ENCODE results near the gene MYADM. TPM values are rescaled to one million over a fixed set of nuclear protein-coding genes. Genes with fewer than 3 reads are reported as not detected.

The MYADM gene
- total and polyA plus RNA-seq, 2 of the 13 experiments (the other 11 are each of a cell fraction or from before 2014, with no cell fraction given): 19.9 to 38.1 TPM

GRCh38 chr19:53865918-53866864 is 1.5 kb upstream of the MYADM start (continued):
- TF ChIP-seq ZNF333 (CRISPR knock-in tag; IDR thresholded peaks at IDR 0.05; ENCODE audit: borderline replicate concordance) (peak; percentile 71; the same call in 1 of the 2 replicates), ZNF234 (CRISPR knock-in tag; conservative IDR thresholded peaks at IDR 0.05) (no peak), CBX5 (CRISPR knock-in tag; IDR thresholded peaks at IDR 0.05; ENCODE audit: borderline replicate concordance) (peak; percentile 12; the same call in 1 of the 2 replicates), ZIK1 (CRISPR knock-in tag; IDR thresholded peaks at IDR 0.05; ENCODE audit: borderline replicate concordance, low read depth) (no peak), ZBTB42 (CRISPR knock-in tag; IDR thresholded peaks at IDR 0.05) (no peak; the same call in none of the 2 replicates), PHF5A (CRISPR knock-in tag; IDR thresholded peaks at IDR 0.05; ENCODE audit: low read depth, unreplicated experiment) (no peak), DNMT3B (CRISPR knock-in tag; conservative IDR thresholded peaks at IDR 0.05) (no peak), KAT8 (CRISPR knock-in tag; IDR thresholded peaks at IDR 0.05) (peak; percentile 54), ZSCAN22 (CRISPR knock-in tag; IDR thresholded peaks at IDR 0.05) (0 out of 2 replicates have a peak, but pooled peaks have one; percentile 4), ZNF772 (CRISPR knock-in tag; IDR thresholded peaks at IDR 0.05) (peak; percentile 84), ZNF580 (CRISPR knock-in tag; IDR thresholded peaks at IDR 0.05; ENCODE audit: borderline replicate concordance, low read depth) (peak; percentile 59; the same call in 1 of the 2 replicates), REL (CRISPR knock-in tag; conservative IDR thresholded peaks at IDR 0.05) (0 out of 2 replicates have a peak, but pooled peaks have one; percentile 4), TFDP2 (CRISPR knock-in tag; IDR thresholded peaks at IDR 0.05) (peak; percentile 74), KLF16 (CRISPR knock-in tag; IDR thresholded peaks at IDR 0.05) (peak in 1 of 2 experiments; percentile 2; a peak in 1 of 4 replicates), CBFB (CRISPR knock-in tag; IDR thresholded peaks at IDR 0.05) (peak; percentile 38; the same call in 1 of the 2 replicates), ZNF550 (CRISPR knock-in tag; IDR thresholded peaks at IDR 0.05; ENCODE audit: borderline replicate concordance) (no peak), SKIL (CRISPR knock-in tag; IDR thresholded peaks at IDR 0.05; ENCODE audit: borderline replicate concordance) (peak; percentile 39; the same call in 1 of the 2 replicates), KLF12 (CRISPR knock-in tag; IDR thresholded peaks at IDR 0.05; ENCODE audit: borderline replicate concordance) (peak; percentile 1; the same call in 1 of the 2 replicates), SIN3A (IDR thresholded peaks at IDR 0.05; ENCODE audit: borderline replicate concordance, low read depth, low read length) (peak; percentile 27; the same call in 1 of the 2 replicates), TBL1XR1 (IDR thresholded peaks at IDR 0.05; ENCODE audit: borderline replicate concordance, low read length, partially characterized antibody) (peak; percentile 44), ZBED4 (CRISPR knock-in tag; IDR thresholded peaks at IDR 0.05; ENCODE audit: borderline replicate concordance) (no peak)

All from HepG2 (cell line).